GM12891 (cell line): ENCODE results near the gene TMEM45B.

Source experiments
- PAX5 ChIP-seq: IDR thresholded peaks from 2 replicates; pipeline ENCODE4 v1.6.1; 2011; ENCODE audit warnings: low read length, moderate library complexity, mild to moderate bottlenecking; ENCODE audit not compliant: insufficient read depth, severe bottlenecking
- POLR2A ChIP-seq: IDR thresholded peaks from 2 replicates; pipeline ENCODE4 v1.6.1; 2011; ENCODE audit warnings: low read depth, low read length, control low read depth
- POLR2AphosphoS5 ChIP-seq: IDR thresholded peaks from 2 replicates; pipeline ENCODE4 v1.6.1; 2011; ENCODE audit warnings: low read depth, low read length, control low read depth
- TAF1 ChIP-seq: IDR thresholded peaks from 2 replicates; pipeline ENCODE4 v1.6.1; 2011; ENCODE audit warnings: low read depth, low read length, control low read depth

DNA sequence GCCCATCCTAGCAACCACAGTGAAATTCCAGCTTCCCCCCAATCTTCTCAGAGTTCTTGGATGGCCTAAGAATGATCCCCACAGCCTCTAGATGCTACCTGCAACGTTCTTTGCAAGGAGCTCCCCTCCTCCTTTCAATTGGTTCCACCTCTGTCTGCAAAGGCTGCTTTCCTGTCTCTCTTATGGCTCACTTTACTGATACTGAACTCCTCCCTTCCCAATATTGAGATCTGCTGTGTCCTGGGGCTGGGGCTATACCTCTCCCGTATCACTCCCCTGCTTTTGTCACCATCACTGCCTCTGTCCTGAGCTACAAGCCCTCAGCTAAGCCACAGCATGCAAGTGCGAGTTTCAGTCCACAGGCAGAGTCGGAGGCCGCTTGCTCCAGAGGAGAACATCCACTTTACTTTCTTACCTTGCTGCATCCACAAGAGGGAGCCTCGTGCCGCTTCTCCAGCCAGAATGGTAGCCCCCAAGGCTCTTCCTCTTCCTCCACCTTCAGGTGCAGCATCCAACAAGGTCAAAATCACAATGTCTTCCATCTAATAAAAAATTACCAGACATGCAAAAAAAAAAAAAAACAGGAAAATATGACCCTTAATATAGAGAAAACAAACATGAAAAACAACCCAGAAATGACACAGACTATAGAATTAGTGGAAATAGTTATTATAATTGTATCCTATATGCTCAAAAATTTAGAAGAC, 48.6 kb upstream of the TMEM45B start:
- TF ChIP-seq POLR2A (no peak), POLR2AphosphoS5 (no peak), TAF1 (no peak), PAX5 (no peak)
